SK-N-SH (cell line): Measurements from ENCODE around the gene PNO1. TPM values are rescaled to one million over a fixed set of nuclear protein-coding genes. Genes with fewer than 3 reads are reported as not detected.

ENCODE experiments used
- CTCF ChIA-PET: fragments of 300-600, 350-600 bp; formaldehyde crosslinking; extraction: SDS; loops from one replicate; lab custom pipeline; 2021; lab: Yijun Ruan, JAX
- POLR2A ChIA-PET: fragments of 350-600 bp; sonication (Branson Sonifier 250); formaldehyde crosslinking; extraction: SDS; loops from one replicate; lab custom pipeline; 2020; ENCODE audit warnings: antibody characterized with exemption, inconsistent platforms; lab: Yijun Ruan, JAX
- DNase-seq: peaks from one replicate; pipeline ENCODE4 v3.0.0; 2012
- H2AFZ ChIP-seq: fragments of 200-600 bp; sonication (generic); 2 replicates; pipeline ENCODE4 v1.8.1; 2016; ENCODE audit warnings: antibody characterized with exemption, mild to moderate bottlenecking, low read depth
- H3F3A ChIP-seq: fragments of 200-600 bp; sonication (generic); replicated peaks from 2 replicates; pipeline ENCODE3; 2016; ENCODE audit warnings: antibody characterized with exemption, mild to moderate bottlenecking; ENCODE audit not compliant: insufficient read depth
- H3K27ac ChIP-seq, 2 experiments: fragments of 200-500 bp in 1 of 2; fragments of 200-600 bp in 1 of 2; sonication (Bioruptor generic) in 1 of 2; sonication (generic), shearing (Covaris generic) in 1 of 2; 2 replicates each; pipeline versions ENCODE4 v1.5.1 to v1.6.1; 2014 to 2016; ENCODE audit warnings: low read depth in 2 of 2, inconsistent platforms in 1 of 2, low read length in 1 of 2, mild to moderate bottlenecking in 1 of 2, mixed read lengths in 1 of 2
- H3K27me3 ChIP-seq: fragments of 200-600 bp; sonication (generic), shearing (Covaris generic); 2 replicates; pipeline ENCODE4 v1.6.1; 2016; ENCODE audit warnings: mixed run types; ENCODE audit not compliant: insufficient read depth
- H3K36me3 ChIP-seq, 2 experiments: fragments of 200-500 bp in 1 of 2; fragments of 200-600 bp in 1 of 2; sonication (Bioruptor generic) in 1 of 2; sonication (generic) in 1 of 2; replicated peaks in 1 of 2; 2 replicates each; pipeline versions ENCODE3 to v1.5.1; 2014 to 2016; ENCODE audit warnings: low read length in 1 of 2, mild to moderate bottlenecking in 1 of 2; ENCODE audit not compliant: insufficient read depth in 2 of 2, control insufficient read depth in 1 of 2
- H3K4me1 ChIP-seq, 2 experiments: fragments of 200-500 bp in 1 of 2; fragments of 200-600 bp in 1 of 2; sonication (Bioruptor generic) in 1 of 2; sonication (generic), shearing (Covaris generic) in 1 of 2; 2 replicates each; pipeline versions ENCODE4 v1.5.1 to v1.6.1; 2014 to 2016; ENCODE audit warnings: low read depth in 1 of 2, low read length in 1 of 2, mixed run types in 1 of 2; ENCODE audit not compliant: insufficient read depth in 2 of 2, control insufficient read depth in 1 of 2
- H3K4me2 ChIP-seq: fragments of 200-600 bp; sonication (generic), shearing (Covaris generic); 2 replicates; pipeline ENCODE4 v1.6.1; 2017; ENCODE audit warnings: mixed run types
- H3K4me3 ChIP-seq, 2 experiments: fragments of 200-500 bp in 1 of 2; fragments of 200-600 bp in 1 of 2; sonication (Bioruptor generic) in 1 of 2; sonication (generic), shearing (Covaris generic) in 1 of 2; 2 replicates each; pipeline versions ENCODE4 v1.5.1 to v1.8.1; 2014 to 2016; ENCODE audit warnings: low read depth in 2 of 2, inconsistent platforms in 1 of 2, low read length in 1 of 2, mild to moderate bottlenecking in 1 of 2, mixed read lengths in 1 of 2, moderate library complexity in 1 of 2
- H3K79me2 ChIP-seq: fragments of 200-600 bp; sonication (generic); 2 replicates; pipeline ENCODE4 v1.8.1; 2017; ENCODE audit warnings: mild to moderate bottlenecking; ENCODE audit not compliant: insufficient read depth
- H3K9ac ChIP-seq: fragments of 200-600 bp; sonication (generic); 2 replicates; pipeline ENCODE4 v1.6.1; 2017; ENCODE audit warnings: mixed run types
- H3K9me2 ChIP-seq: fragments of 200-600 bp; sonication (generic); 2 replicates; pipeline ENCODE4 v1.6.1; 2017; ENCODE audit warnings: mixed run types
- H3K9me3 ChIP-seq: fragments of 200-600 bp; sonication (generic); 2 replicates; pipeline ENCODE4 v1.6.1; 2017; ENCODE audit warnings: mixed run types, mild to moderate bottlenecking, moderate library complexity
- H4K20me1 ChIP-seq: fragments of 200-600 bp; sonication (generic); 2 replicates; pipeline ENCODE4 v1.6.1; 2017; ENCODE audit warnings: mild to moderate bottlenecking, mixed run types; ENCODE audit not compliant: insufficient read depth
- CHD2 ChIP-seq: fragments of 150-350 bp; IDR thresholded peaks from 2 replicates; pipeline ENCODE4 v1.6.1; 2018; ENCODE audit warnings: low read length; ENCODE audit not compliant: partially characterized antibody
- ELF1 ChIP-seq: IDR thresholded peaks from 2 replicates; pipeline ENCODE4 v1.4.0; 2012
- EP300 ChIP-seq, 2 experiments: IDR thresholded peaks; 2 replicates each; pipeline versions ENCODE4 v1.4.0 to v1.6.1; 2012; ENCODE audit warnings: borderline replicate concordance in 1 of 2, low read depth in 1 of 2, low read length in 1 of 2
- FOSL2 ChIP-seq: IDR thresholded peaks from 2 replicates; pipeline ENCODE4 v1.4.0; 2012; ENCODE audit warnings: low read depth, mild to moderate bottlenecking, moderate library complexity, borderline replicate concordance
- FOXM1 ChIP-seq: IDR thresholded peaks from 2 replicates; pipeline ENCODE4 v1.4.0; 2012; ENCODE audit warnings: low read depth, mild to moderate bottlenecking
- GABPA ChIP-seq: IDR thresholded peaks from 2 replicates; pipeline ENCODE4 v1.4.0; 2012; ENCODE audit warnings: low read depth, mild to moderate bottlenecking
- JUND ChIP-seq: IDR thresholded peaks from 2 replicates; pipeline ENCODE4 v1.4.0; 2012
- NFIC ChIP-seq: IDR thresholded peaks from 2 replicates; pipeline ENCODE4 v1.4.0; 2012; ENCODE audit warnings: borderline replicate concordance
- NRF1 ChIP-seq: IDR thresholded peaks from 2 replicates; pipeline ENCODE4 v1.6.1; 2012; ENCODE audit warnings: low read depth, mild to moderate bottlenecking, low read length
- POLR2AphosphoS5 ChIP-seq: IDR thresholded peaks from 2 replicates; pipeline ENCODE4 v1.6.1; 2012; ENCODE audit warnings: low read depth, low read length
- RCOR1 ChIP-seq: fragments of 150-350 bp; IDR thresholded peaks from 2 replicates; pipeline ENCODE4 v1.6.1; 2017; ENCODE audit warnings: antibody characterized with exemption, low read length
- RFX5 ChIP-seq: IDR thresholded peaks from 2 replicates; pipeline ENCODE4 v1.6.1; 2012; ENCODE audit warnings: mild to moderate bottlenecking, improper control_type of control experiment, low read length
- RXRA ChIP-seq: IDR thresholded peaks from 2 replicates; pipeline ENCODE4 v1.4.0; 2012; ENCODE audit warnings: low read depth, mild to moderate bottlenecking, borderline replicate concordance
- SMC3 ChIP-seq: IDR thresholded peaks from 2 replicates; pipeline ENCODE4 v1.6.1; 2012; ENCODE audit warnings: low read depth, low read length, improper control_type of control experiment
- TAF1 ChIP-seq: IDR thresholded peaks from 2 replicates; pipeline ENCODE4 v1.6.1; 2012; ENCODE audit warnings: low read depth, mild to moderate bottlenecking, low read length, moderate library complexity, borderline replicate concordance
- TCF12 ChIP-seq: IDR thresholded peaks from 2 replicates; pipeline ENCODE4 v1.4.0; 2012
- TEAD4 ChIP-seq: IDR thresholded peaks from 2 replicates; pipeline ENCODE4 v1.4.0; 2012; ENCODE audit warnings: mild to moderate bottlenecking, borderline replicate concordance; ENCODE audit not compliant: insufficient read depth
- WGBS: methylation state at CpG from one replicate; pipeline ENCODE4 v1.1.6; 2017; ENCODE audit warnings: low lambda C conversion rate; 5-methylcytosine and 5-hydroxymethylcytosine counted together
- polyA plus RNA-seq, 3 experiments: library from polyadenylated mRNA; depleted of rRNA; stranded (reverse); fragments of >200 nt; gene quantifications; 2 replicates each; pipeline ENCODE4 v1.2.3, GENCODE V29; 2012
- TF ChIP-seq, protein P1 (sequence below): IDR thresholded peaks from 2 replicates; pipeline ENCODE4 v1.4.0; 2012; ENCODE audit warnings: low read depth
- TF ChIP-seq, protein P2 (sequence below): IDR thresholded peaks from 2 replicates; pipeline ENCODE4 v1.4.0; 2012; ENCODE audit warnings: low read depth, borderline replicate concordance
- TF ChIP-seq, protein P3 (sequence below): fragments of 150-350 bp; IDR thresholded peaks from 2 replicates; pipeline ENCODE4 v1.6.1; 2017; ENCODE audit warnings: antibody characterized with exemption, low read length, low read depth, borderline replicate concordance

PNO1 gene
- polyA plus RNA-seq, 1 of the 3 experiments (the other 2 are of a cell fraction) = 20.6 TPM

DNA sequence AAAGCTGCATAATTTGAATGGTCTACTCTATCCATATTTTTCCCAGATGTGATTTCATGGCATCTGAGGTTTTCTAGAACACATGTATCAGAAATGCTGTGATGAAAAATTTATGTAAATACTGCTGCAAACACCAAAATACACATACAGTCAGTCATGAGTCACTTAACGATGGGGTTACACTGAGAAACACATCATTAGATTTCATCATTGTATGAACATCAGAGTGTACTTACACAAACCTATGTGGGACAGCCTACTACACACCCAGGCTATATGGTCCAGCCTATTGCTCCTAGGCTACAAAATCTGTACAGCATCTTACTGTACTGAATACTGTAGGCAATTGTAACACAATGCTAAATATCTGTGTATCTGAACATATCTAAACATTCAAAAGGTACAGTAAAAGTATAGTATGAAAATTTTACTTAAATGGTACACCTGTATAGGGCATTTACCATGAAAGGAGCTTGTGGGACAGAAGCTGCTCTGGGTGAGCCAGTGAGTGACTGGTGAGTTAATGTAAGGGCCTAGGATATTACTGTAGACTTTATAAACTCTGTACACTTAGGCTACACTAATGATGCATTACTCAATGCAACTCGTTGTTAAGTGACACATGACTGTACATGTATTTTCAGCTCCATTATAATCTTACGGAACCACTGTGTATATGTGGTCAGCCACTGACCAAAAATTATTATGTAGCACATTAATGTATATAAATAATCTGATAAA, 33.5 kb downstream of the PNO1 start:
- CTCF ChIA-PET = interaction anchor here (0.8 kb wide), 1 partner anchor 93 kb away, joined by 3 read pairs; no protein-coding TSS in a partner anchor
- no peak overlapping the region; a peak in 1 of 4 replicates for H3K27ac ChIP-seq
- H3K9me3 ChIP-seq = no peaks in the 10 kb centered on the region
- H3F3A ChIP-seq = peaks cover 18% of the 10 kb centered on the region
- no peak for TF ChIP-seq NFIC
- TF ChIP-seq, protein P1, sequence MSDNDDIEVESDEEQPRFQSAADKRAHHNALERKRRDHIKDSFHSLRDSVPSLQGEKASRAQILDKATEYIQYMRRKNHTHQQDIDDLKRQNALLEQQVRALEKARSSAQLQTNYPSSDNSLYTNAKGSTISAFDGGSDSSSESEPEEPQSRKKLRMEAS = no peak
- TF ChIP-seq RFX5 = no peak
- TF ChIP-seq CHD2 = no peak
- no peak for TF ChIP-seq FOSL2
- TF ChIP-seq RCOR1 = no peak
- no peak for TF ChIP-seq GABPA
- TF ChIP-seq POLR2AphosphoS5 = no peak
- TF ChIP-seq TEAD4 = no peak
- no peak for TF ChIP-seq SMC3
- no peak for TF ChIP-seq NRF1
- TF ChIP-seq, protein P2, sequence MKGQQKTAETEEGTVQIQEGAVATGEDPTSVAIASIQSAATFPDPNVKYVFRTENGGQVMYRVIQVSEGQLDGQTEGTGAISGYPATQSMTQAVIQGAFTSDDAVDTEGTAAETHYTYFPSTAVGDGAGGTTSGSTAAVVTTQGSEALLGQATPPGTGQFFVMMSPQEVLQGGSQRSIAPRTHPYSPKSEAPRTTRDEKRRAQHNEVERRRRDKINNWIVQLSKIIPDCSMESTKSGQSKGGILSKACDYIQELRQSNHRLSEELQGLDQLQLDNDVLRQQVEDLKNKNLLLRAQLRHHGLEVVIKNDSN = no peak
- TF ChIP-seq ELF1 = no peak
- no peak for TF ChIP-seq TAF1
- no peak for TF ChIP-seq EP300 (IDR thresholded peaks at IDR 0.05; ENCODE audit: borderline replicate concordance in 1 of 2, low read depth in 1 of 2, low read length in 1 of 2)
- no peak for TF ChIP-seq RXRA
- TF ChIP-seq, protein P3, sequence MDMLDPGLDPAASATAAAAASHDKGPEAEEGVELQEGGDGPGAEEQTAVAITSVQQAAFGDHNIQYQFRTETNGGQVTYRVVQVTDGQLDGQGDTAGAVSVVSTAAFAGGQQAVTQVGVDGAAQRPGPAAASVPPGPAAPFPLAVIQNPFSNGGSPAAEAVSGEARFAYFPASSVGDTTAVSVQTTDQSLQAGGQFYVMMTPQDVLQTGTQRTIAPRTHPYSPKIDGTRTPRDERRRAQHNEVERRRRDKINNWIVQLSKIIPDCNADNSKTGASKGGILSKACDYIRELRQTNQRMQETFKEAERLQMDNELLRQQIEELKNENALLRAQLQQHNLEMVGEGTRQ = no peak
- TF ChIP-seq TCF12 = no peak
- no peak for TF ChIP-seq JUND
- TF ChIP-seq FOXM1 = no peak
- TF ChIP-seq, all 33 proteins: peak for 0
- Histone ChIP-seq H3K79me2 (peaks cover 99% of the 10 kb centered on the region), H3K4me3 (no peak overlapping the region), H3K36me3 (peaks cover 11 to 16% of the 10 kb centered on the region in 2 experiments), H4K20me1 (peaks cover 52% of the 10 kb centered on the region), H3K27me3 (no peaks in the 10 kb centered on the region), H3K9ac (no peak overlapping the region), H3K9me2 (no peaks in the 10 kb centered on the region), H3K4me2 (no peak overlapping the region), H3K4me1 (peaks cover 2 to 15% of the 10 kb centered on the region in 2 experiments; a peak in 2 of 4 replicates), H2AFZ (no peak overlapping the region)
- 73% methylated on average over 3 of the region's 3 CpGs for WGBS
- no peak for DNase-seq
- POLR2A ChIA-PET = no interaction called here
